Naive thymus-derived CD4-positive, alpha-beta T cell (primary cell): ENCODE measurements around the gene CACNA1A. TPM values are rescaled to one million over a fixed set of nuclear protein-coding genes. Genes with fewer than 3 reads are reported as not detected.

Experiments
- ATAC-seq: fragments of 150-1000 bp; cut with Tn5 transposase; 2 replicates; pipeline ENCODE4 v1.10.0; 2021; ENCODE audit warnings: mild to moderate bottlenecking, moderate library complexity
- CTCF ChIA-PET: fragments of 350-600 bp; sonication (Branson Sonifier 250); formaldehyde crosslinking; loops from one replicate; lab custom pipeline; 2021; ENCODE audit warnings: antibody characterized with exemption; lab: Charles Lee
- POLR2A ChIA-PET: fragments of 350-600 bp; sonication (Branson Sonifier 250); formaldehyde crosslinking; loops from one replicate; lab custom pipeline; 2021; ENCODE audit warnings: antibody characterized with exemption, inconsistent platforms; lab: Charles Lee
- DNase-seq, 9 donors: peaks; one replicate each; pipeline versions ENCODE4 v3.0.0 to v3.0.0-alpha.2; 2020 to 2022; ENCODE audit warnings: mixed read lengths in 1 of 9
- H3K27ac ChIP-seq: one replicate; pipeline ENCODE4 v1.7.0; 2013; ENCODE audit warnings: mild to moderate bottlenecking, low read depth, low read length, moderate library complexity
- H3K27me3 ChIP-seq, 2 donors: one replicate each; pipeline ENCODE4 v1.7.0; 2013; ENCODE audit warnings: low read length in 2 of 2, mild to moderate bottlenecking in 2 of 2, moderate library complexity in 2 of 2; ENCODE audit not compliant: control insufficient read depth in 2 of 2, insufficient read depth in 2 of 2
- H3K36me3 ChIP-seq, 3 experiments: 1 replicate in 2 of 3; 2 replicates in 1 of 3; pipeline ENCODE4 v1.7.0; 2013; ENCODE audit warnings: low read length in 3 of 3, mild to moderate bottlenecking in 3 of 3, moderate library complexity in 1 of 3; ENCODE audit not compliant: insufficient read depth in 3 of 3, control insufficient read depth in 2 of 3
- H3K4me1 ChIP-seq, 2 donors: one replicate each; pipeline ENCODE4 v1.7.0; 2013; ENCODE audit warnings: low read length in 2 of 2, mild to moderate bottlenecking in 2 of 2, moderate library complexity in 1 of 2; ENCODE audit not compliant: control insufficient read depth in 2 of 2, insufficient read depth in 2 of 2
- H3K4me3 ChIP-seq: 2 replicates; pipeline ENCODE4 v1.7.0; 2013; ENCODE audit warnings: mild to moderate bottlenecking, low read length
- H3K9me3 ChIP-seq, 3 experiments: 1 replicate in 2 of 3; 2 replicates in 1 of 3; pipeline ENCODE4 v1.7.0; 2013; ENCODE audit warnings: low read length in 3 of 3; ENCODE audit not compliant: control insufficient read depth in 2 of 3
- H3K27ac Mint-ChIP-seq, 9 donors: one replicate each; pipeline ENCODE4 v1.8.0; 2020 to 2022; ENCODE audit warnings: mixed read lengths in 9 of 9, mild to moderate bottlenecking in 8 of 9, moderate library complexity in 5 of 9, inconsistent platforms in 2 of 9
- H3K27me3 Mint-ChIP-seq, 5 donors: one replicate each; pipeline ENCODE4 v1.8.0; 2021 to 2022; ENCODE audit warnings: mixed read lengths in 5 of 5, mild to moderate bottlenecking in 1 of 5
- H3K36me3 Mint-ChIP-seq, 5 donors: one replicate each; pipeline ENCODE4 v1.8.0; 2020 to 2022; ENCODE audit warnings: mixed read lengths in 5 of 5, mild to moderate bottlenecking in 3 of 5, inconsistent platforms in 1 of 5
- H3K4me1 Mint-ChIP-seq, 7 donors: one replicate each; pipeline ENCODE4 v1.8.0; 2020 to 2022; ENCODE audit warnings: mixed read lengths in 7 of 7, mild to moderate bottlenecking in 3 of 7, inconsistent platforms in 1 of 7
- H3K4me3 Mint-ChIP-seq, 10 donors: one replicate each; pipeline ENCODE4 v1.8.0; 2020 to 2022; ENCODE audit warnings: mild to moderate bottlenecking in 10 of 10, mixed read lengths in 10 of 10, moderate library complexity in 6 of 10, inconsistent platforms in 2 of 10
- H3K9me3 Mint-ChIP-seq, 11 donors: one replicate each; pipeline ENCODE4 v1.8.0; 2020 to 2022; ENCODE audit warnings: mixed read lengths in 11 of 11, mild to moderate bottlenecking in 4 of 11, inconsistent platforms in 1 of 11, moderate library complexity in 1 of 11
- intact Hi-C, 2 donors: fragments of 100-400 bp; cut with micrococcal nuclease; formaldehyde crosslinking; loops; one replicate each; pipeline ENCODE4 v1.15.1; 2023
- polyA plus RNA-seq, 2 donors: library from polyadenylated mRNA; unstranded; fragments of 300-500 nt; fragmentation: Illumina TruSeq; gene quantifications; one replicate each; pipeline ENCODE4 v1.2.3, GENCODE V29; 2021
- total RNA-seq, 6 experiments: library from RNA in 5 of 6; stranded (reverse) in 5 of 6; gene quantifications; 1 replicate in 5 of 6; 2 replicates in 1 of 6; pipeline ENCODE4 v1.2.3 and lab custom pipeline; 2021 to 2026

The CACNA1A gene
- total and polyA plus RNA-seq, 7 experiments from 2014 or later = 0.05 to 1.1 (median 0.41) TPM

DNA sequence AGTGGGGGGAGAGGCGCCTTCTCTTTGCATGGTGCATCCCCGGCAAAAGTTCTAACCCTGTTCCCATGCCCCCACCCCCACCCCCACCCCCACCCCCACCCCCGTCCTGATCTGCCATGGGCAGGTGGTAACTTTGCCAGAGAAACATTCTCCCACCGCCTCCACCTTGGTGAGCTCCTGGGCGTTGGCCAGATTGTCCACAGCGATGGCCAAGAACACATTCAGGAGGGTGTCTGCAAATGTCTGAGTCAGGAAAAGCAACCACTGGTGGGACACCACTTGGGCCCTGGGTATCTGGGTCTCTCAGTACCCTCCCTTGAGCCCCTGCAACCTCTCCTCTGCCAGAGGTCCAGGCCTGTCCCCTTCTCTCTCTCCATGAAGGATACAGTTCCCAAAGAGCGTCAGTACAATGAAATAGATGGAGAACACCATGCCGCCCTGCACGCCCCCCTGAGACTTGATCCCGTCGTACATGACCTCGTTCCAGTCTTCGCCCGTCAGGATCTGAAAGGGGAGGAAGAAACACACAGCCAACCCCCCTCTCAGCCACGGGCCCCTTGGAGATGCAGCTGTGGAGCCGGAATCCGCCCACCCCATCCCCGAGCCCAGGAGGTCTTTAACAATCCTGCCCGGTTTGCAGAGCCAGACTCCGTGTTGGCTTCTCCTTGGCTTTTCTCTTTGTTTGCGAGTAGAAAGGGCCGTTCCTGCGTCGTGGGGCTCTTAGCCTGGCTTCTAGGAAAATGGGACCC, 202.7 kb downstream of the CACNA1A start:
- no peaks in the 10 kb centered on the region for H3K4me1 ChIP-seq
- H3K9me3 ChIP-seq = no peaks in the 10 kb centered on the region
- intact Hi-C loops = no loop called here
- H3K36me3 Mint-ChIP-seq = no peaks in the 10 kb centered on the region
- no peak overlapping the region for H3K27ac ChIP-seq
- H3K27ac Mint-ChIP-seq = no peak overlapping the region
- no peaks in the 10 kb centered on the region for H3K27me3 ChIP-seq
- peaks cover 0 to 10% (median 3%) of the 10 kb centered on the region in 7 donors for H3K4me1 Mint-ChIP-seq
- H3K9me3 Mint-ChIP-seq = peaks cover 0 to 9% (median 0%) of the 10 kb centered on the region in 11 donors
- ATAC-seq (no peak), DNase-seq (no peak)
- H3K4me3 Mint-ChIP-seq = no peak overlapping the region
- ChIA-PET POLR2A (no interaction called here), CTCF (no interaction called here)
- H3K27me3 Mint-ChIP-seq = peaks cover 18 to 56% (median 40%) of the 10 kb centered on the region in 5 donors
- no peaks in the 10 kb centered on the region for H3K36me3 ChIP-seq
- no peak overlapping the region for H3K4me3 ChIP-seq

DNA sequence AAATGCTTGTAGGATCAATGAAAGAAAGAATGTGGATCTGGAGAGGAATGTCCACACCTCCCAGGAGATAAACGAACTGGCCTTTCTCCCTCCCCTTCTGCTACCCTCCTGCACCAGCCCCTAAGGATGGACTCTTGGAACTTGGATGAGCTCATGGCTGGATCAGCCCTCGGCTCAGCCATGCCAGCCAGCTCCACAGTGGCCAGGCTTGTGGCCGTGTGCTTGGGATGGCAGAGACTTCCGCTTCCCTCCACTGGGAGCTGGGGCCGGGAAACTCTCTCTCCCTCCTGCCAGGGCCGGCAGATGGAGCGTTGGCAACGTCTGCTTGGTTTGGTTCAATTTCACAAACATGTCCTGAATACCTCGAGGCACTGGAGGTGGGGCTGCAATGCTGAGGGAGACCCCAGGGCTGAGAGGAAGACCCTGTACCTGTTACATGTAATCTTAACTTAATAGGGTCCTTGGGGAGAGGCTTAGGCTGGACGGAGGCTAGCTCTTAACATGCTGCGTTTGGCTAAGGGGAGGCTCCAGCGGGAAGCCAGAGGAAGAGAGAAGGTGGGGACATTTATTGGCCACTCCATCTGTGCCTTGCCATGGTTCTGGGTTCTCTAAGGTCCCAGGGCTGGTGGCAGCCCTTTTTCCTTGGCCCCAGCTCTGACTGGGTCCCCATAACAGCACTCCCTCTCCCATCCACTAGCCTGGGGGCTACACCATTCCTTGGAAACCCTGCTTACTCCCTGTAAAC, 203.6 kb downstream of the CACNA1A start:
- Mint-ChIP-seq H3K4me3 (no peak overlapping the region), H3K27ac (no peak overlapping the region), H3K9me3 (peaks cover 0 to 9% (median 0%) of the 10 kb centered on the region in 11 donors), H3K27me3 (peaks cover 18 to 56% (median 40%) of the 10 kb centered on the region in 5 donors), H3K4me1 (peaks cover 0 to 10% (median 3%) of the 10 kb centered on the region in 7 donors), H3K36me3 (no peaks in the 10 kb centered on the region)
- no peak for DNase-seq
- Histone ChIP-seq H3K9me3 (no peaks in the 10 kb centered on the region), H3K4me1 (no peaks in the 10 kb centered on the region), H3K4me3 (no peak overlapping the region), H3K27ac (no peak overlapping the region), H3K27me3 (no peaks in the 10 kb centered on the region), H3K36me3 (no peaks in the 10 kb centered on the region)
- intact Hi-C loops = no loop called here
- CTCF ChIA-PET = no interaction called here
- no peak for ATAC-seq
- POLR2A ChIA-PET = no interaction called here

DNA sequence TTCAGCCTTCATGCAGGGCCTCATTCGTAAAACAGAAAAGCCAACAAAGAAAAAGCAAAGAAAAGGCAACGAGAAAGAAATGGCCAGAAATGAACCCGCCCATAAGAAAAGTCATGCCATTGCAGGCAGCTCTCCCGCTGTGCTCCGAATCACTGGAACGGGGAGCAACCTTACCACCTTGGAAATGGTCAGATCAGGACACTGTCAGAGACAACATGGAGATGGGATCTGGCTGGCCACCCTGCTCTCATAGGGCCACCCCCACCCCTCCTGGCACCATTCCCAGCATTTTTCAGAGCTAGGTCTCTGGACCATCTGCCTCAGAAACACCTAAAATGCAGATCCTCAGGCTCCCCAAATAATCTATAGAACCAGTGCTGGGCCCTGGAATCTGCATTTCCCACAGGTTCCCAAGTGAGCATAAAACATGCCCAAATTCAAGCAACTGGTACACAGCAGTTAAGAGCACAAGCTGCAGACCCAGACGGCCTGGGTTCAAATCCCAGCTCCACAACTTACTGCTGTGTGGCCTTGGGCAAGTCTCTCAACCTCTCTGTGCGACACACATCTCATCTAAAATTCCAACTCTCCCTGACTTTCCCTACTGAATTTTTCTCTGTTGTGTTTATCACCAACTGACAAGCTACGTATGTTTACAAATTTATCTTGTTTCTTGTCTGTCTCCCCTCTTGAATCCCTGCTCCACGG, 204.5 kb downstream of the CACNA1A start:
- ATAC-seq = no peak

DNA sequence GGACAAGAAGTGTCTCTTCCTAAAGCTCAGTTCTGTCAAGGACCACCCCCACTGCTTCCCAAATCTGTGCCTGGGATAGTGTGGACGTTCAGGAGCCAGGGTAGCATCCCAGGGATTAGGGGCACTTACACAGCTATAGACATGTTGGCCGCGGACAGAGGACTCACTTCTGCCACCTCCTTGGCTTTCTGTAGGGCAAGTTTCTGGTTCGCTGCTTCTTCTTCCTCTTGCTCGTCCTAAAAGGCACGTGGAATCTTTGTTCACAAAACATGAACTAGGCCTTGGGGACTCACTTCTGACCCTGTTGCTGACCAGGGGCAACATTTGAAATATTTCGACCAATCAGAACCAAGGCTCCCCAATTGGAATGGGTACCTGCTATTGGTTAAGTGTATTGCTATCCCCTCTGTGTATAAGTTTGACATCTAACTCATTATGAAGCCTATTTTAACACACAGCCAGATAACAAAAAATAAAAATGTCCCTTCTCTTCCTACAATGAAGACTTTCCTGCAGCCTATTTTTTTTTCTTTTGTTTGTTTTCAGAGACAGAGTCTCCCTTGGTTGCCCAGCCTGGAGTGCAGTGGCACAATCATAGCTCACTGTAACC, 205.8 kb downstream of the CACNA1A start:
- ChIA-PET CTCF (no interaction called here), POLR2A (no interaction called here)
- intact Hi-C loops = no loop called here
- Histone ChIP-seq H3K36me3 (no peaks in the 10 kb centered on the region), H3K4me1 (no peaks in the 10 kb centered on the region), H3K27ac (no peak overlapping the region), H3K27me3 (no peaks in the 10 kb centered on the region), H3K9me3 (no peaks in the 10 kb centered on the region), H3K4me3 (no peak overlapping the region)
- Mint-ChIP-seq H3K4me3 (no peak overlapping the region), H3K9me3 (peaks cover 0 to 9% (median 0%) of the 10 kb centered on the region in 11 donors), H3K27ac (no peak overlapping the region), H3K27me3 (peaks cover 19 to 55% (median 44%) of the 10 kb centered on the region in 5 donors), H3K4me1 (peaks cover 0 to 10% (median 3%) of the 10 kb centered on the region in 7 donors), H3K36me3 (no peaks in the 10 kb centered on the region)
- DNase-seq = no peak
- no peak for ATAC-seq

More for the DNA sequence above, 204.5 kb downstream of the CACNA1A start:
- POLR2A ChIA-PET = no interaction called here
- no peak overlapping the region for H3K27ac Mint-ChIP-seq
- Histone ChIP-seq H3K27me3 (no peaks in the 10 kb centered on the region), H3K4me3 (no peak overlapping the region), H3K9me3 (no peaks in the 10 kb centered on the region), H3K27ac (no peak overlapping the region), H3K4me1 (no peaks in the 10 kb centered on the region), H3K36me3 (no peaks in the 10 kb centered on the region)
- peaks cover 18 to 56% (median 40%) of the 10 kb centered on the region in 5 donors for H3K27me3 Mint-ChIP-seq
- H3K4me1 Mint-ChIP-seq = peaks cover 0 to 10% (median 3%) of the 10 kb centered on the region in 7 donors
- H3K36me3 Mint-ChIP-seq = no peaks in the 10 kb centered on the region
- no peak overlapping the region for H3K4me3 Mint-ChIP-seq
- CTCF ChIA-PET = no interaction called here
- no peak for DNase-seq
- intact Hi-C loops = no loop called here
- H3K9me3 Mint-ChIP-seq = peaks cover 0 to 9% (median 0%) of the 10 kb centered on the region in 11 donors

DNA sequence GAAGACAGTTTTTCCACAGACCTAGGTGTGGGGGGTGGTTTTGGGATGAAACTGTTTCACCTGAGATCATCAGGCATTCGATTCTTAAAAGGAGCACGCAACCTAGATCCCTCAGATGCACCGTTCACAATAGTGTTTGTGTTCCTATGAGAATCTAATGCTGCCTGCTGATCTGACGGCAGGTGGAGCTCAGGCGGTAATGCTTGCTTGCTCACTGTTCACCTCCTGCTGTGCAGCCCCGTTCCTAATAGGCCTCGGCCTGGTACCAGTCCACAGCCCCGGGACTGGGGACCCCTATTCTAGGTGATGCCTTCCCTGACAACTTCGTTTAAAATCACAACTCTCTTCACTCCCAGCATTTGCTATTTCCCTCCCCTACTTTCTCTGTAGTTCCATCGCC, 206.4 kb downstream of the CACNA1A start:
- H3K27me3 Mint-ChIP-seq = peaks cover 22 to 48% (median 39%) of the 10 kb centered on the region in 5 donors
- no peak overlapping the region for H3K4me3 ChIP-seq
- no peaks in the 10 kb centered on the region for H3K36me3 ChIP-seq
- ChIA-PET CTCF (no interaction called here), POLR2A (no interaction called here)
- no peaks in the 10 kb centered on the region for H3K4me1 ChIP-seq
- H3K9me3 Mint-ChIP-seq = peaks cover 0 to 9% (median 0%) of the 10 kb centered on the region in 11 donors
- H3K27me3 ChIP-seq = no peaks in the 10 kb centered on the region
- DNase-seq (no peak), ATAC-seq (no peak)
- peaks cover 0 to 10% (median 3%) of the 10 kb centered on the region in 7 donors for H3K4me1 Mint-ChIP-seq
- no peak overlapping the region for H3K27ac Mint-ChIP-seq
- H3K4me3 Mint-ChIP-seq = peak overlapping the region in 2 of 10 donors; percentile 41 to 59
- no peaks in the 10 kb centered on the region for H3K36me3 Mint-ChIP-seq
- H3K9me3 ChIP-seq = no peaks in the 10 kb centered on the region
- intact Hi-C loops = no loop called here
- no peak overlapping the region for H3K27ac ChIP-seq
